Sigmoid colon (tissue), 7 donors: ENCODE results near the gene ZNF467. TPM values are rescaled to one million over a fixed set of nuclear protein-coding genes. Genes with fewer than 3 reads are reported as not detected.

Experiments
- DNase-seq: peaks from one replicate; pipeline ENCODE4 v3.0.0-alpha.2; 2019
- H3K27ac ChIP-seq, 4 donors: fragments of 200-600 bp; sonication (generic); one replicate each; pipeline ENCODE4 v1.5.1; 2016 to 2019; ENCODE audit warnings: mild to moderate bottlenecking in 1 of 4
- H3K27me3 ChIP-seq, 3 donors: fragments of 200-600 bp; sonication (generic); one replicate each; pipeline ENCODE4 v1.5.1; 2019; ENCODE audit warnings: mild to moderate bottlenecking in 1 of 3
- H3K36me3 ChIP-seq, 4 donors: fragments of 200-600 bp; sonication (generic); one replicate each; pipeline ENCODE4 v1.5.1; 2016 to 2019
- H3K4me1 ChIP-seq, 4 donors: fragments of 200-600 bp; sonication (generic); one replicate each; pipeline ENCODE4 v1.5.1; 2017 to 2019
- H3K4me3 ChIP-seq, 4 donors: fragments of 200-600 bp; sonication (generic); one replicate each; pipeline ENCODE4 v1.5.1; 2017 to 2019; ENCODE audit warnings: mild to moderate bottlenecking in 2 of 4, moderate library complexity in 1 of 4
- H3K9me3 ChIP-seq, 4 donors: fragments of 200-600 bp in 3 of 4; sonication (generic) in 3 of 4; one replicate each; pipeline versions ENCODE4 v1.5.1 to v1.6.1; 2013 to 2019
- EP300 ChIP-seq, 4 donors: sonication (generic); formaldehyde crosslinking; IDR thresholded peaks; one replicate each; pipeline ENCODE4 v1.6.1; 2017; ENCODE audit warnings: antibody characterized with exemption in 4 of 4
- POLR2A ChIP-seq, 2 donors: fragments of 450-650 bp; IDR thresholded peaks; one replicate each; pipeline ENCODE4 v1.6.1; 2016; ENCODE audit warnings: antibody characterized with exemption in 2 of 2, mild to moderate bottlenecking in 2 of 2, moderate library complexity in 2 of 2
- POLR2AphosphoS5 ChIP-seq, 4 donors: sonication (generic); formaldehyde crosslinking; IDR thresholded peaks; one replicate each; pipeline ENCODE4 v1.6.1; 2017; ENCODE audit warnings: antibody characterized with exemption in 4 of 4
- WGBS, 2 donors: extraction: QIAGEN DNeasy Blood & Tissue Kit; methylation state at CpG; one replicate each; pipeline ENCODE4 v1.1.7; 2013; 5-methylcytosine and 5-hydroxymethylcytosine counted together
- intact Hi-C: fragments of 100-400 bp; cut with DNase I; formaldehyde crosslinking; loops from one replicate; pipeline ENCODE4 v1.15.1; 2023
- polyA plus RNA-seq, 3 donors: library from polyadenylated mRNA; stranded (reverse); fragments of 200-250 nt; gene quantifications; one replicate each; pipeline ENCODE4 v1.2.3, GENCODE V29; 2013
- total RNA-seq, 4 donors: library from RNA; depleted of rRNA; stranded (reverse); fragments of >200 nt; gene quantifications; one replicate each; pipeline ENCODE4 v1.1.0, GENCODE V29; 2016
- TF ChIP-seq, protein P1 (sequence below), 4 experiments: fragments of 450-650 bp in 3 of 4; fragments of 200-600 bp in 1 of 4; IDR thresholded peaks; one replicate each; pipeline ENCODE4 v1.5.1; 2016 to 2019; ENCODE audit warnings: antibody characterized with exemption in 4 of 4, mild to moderate bottlenecking in 3 of 4, moderate library complexity in 2 of 4
- donor health status: healthy with polysubstance abuse.
- donor health status: Bipolar disorder and iron deficiency.
- donor health status: healthy.

The ZNF467 gene
- total and polyA plus RNA-seq, 7 donors, result 3.0 to 15.7 (median 7.1) TPM

DNA sequence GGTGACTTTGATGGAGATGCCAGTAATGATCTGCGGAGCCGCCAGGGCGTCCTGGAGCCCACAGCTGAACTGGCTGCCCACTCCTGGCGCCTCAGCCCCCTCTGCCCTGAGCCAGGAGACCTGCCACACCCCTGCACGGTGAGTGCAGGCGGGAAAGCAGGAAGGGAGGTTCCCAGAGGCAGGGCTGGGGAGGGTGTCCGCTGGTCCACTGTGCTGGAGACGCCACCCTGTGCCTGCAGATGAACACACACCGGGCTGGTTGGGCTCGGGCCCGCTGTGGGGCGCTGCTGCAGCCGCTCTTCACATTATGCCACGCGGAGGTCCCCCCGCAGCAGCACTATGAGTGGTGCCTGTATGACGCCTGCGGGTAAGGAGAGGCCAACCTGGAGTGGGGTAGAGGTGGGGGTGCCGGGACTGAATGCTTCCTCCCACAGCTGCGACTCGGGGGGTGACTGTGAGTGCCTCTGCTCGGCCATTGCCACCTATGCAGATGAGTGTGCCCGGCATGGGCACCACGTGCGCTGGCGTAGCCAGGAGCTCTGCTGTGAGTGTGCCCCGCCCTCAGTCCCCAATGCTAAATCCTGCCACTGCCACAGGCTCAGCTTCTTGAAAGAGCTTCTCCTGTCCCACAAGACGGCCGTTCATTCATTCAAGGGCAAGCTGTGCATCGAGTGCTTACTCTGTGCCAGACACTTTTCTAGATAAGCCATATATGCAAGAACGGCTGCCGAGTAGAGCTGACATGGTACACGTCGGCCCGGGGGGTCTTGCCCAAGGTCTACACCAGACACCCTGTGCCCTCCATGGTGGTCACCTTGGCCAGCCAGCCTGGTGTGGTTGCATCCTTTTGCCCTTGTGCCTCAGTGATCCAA is 14.3 kb upstream of the ZNF467 start:
- Histone ChIP-seq H3K27ac (no peak overlapping the region), H3K9me3 (no peaks in the 10 kb centered on the region), H3K4me3 (no peak overlapping the region), H3K4me1 (peaks cover 0 to 10% (median 4%) of the 10 kb centered on the region in 4 donors), H3K36me3 (no peaks in the 10 kb centered on the region), H3K27me3 (peaks cover 13 to 47% (median 23%) of the 10 kb centered on the region in 3 donors)
- no peak for TF ChIP-seq POLR2A (IDR thresholded peaks at IDR 0.05)
- TF ChIP-seq POLR2AphosphoS5 (IDR thresholded peaks at IDR 0.05), result no peak
- TF ChIP-seq, protein P1, sequence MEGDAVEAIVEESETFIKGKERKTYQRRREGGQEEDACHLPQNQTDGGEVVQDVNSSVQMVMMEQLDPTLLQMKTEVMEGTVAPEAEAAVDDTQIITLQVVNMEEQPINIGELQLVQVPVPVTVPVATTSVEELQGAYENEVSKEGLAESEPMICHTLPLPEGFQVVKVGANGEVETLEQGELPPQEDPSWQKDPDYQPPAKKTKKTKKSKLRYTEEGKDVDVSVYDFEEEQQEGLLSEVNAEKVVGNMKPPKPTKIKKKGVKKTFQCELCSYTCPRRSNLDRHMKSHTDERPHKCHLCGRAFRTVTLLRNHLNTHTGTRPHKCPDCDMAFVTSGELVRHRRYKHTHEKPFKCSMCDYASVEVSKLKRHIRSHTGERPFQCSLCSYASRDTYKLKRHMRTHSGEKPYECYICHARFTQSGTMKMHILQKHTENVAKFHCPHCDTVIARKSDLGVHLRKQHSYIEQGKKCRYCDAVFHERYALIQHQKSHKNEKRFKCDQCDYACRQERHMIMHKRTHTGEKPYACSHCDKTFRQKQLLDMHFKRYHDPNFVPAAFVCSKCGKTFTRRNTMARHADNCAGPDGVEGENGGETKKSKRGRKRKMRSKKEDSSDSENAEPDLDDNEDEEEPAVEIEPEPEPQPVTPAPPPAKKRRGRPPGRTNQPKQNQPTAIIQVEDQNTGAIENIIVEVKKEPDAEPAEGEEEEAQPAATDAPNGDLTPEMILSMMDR (IDR thresholded peaks at IDR 0.05), result no peak
- no peak for TF ChIP-seq EP300 (IDR thresholded peaks at IDR 0.05)
- WGBS, 2 donors, result 40 to 54% methylated on average over 35 of the region's 35 CpGs
- no peak for DNase-seq
- intact Hi-C loops, result no loop called here

DNA sequence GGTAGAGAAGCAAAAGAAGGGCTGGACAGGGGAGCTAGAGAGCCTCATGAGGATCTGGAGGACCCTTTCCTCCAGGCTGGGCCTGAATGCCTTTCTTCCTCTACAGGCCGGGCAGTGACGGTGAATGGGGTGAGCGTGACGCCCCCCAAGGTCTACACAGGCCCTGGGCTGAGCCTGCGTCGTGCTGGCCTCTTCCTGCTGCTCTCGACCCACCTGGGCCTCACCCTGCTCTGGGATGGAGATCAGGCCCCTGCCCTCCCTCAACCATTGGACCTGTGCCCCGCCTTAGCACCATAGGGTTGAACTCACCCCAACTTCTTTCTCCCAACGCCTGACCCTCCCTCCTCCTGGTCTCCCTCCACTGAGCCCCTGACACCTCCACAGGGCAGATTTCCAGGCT is 12.6 kb upstream of the ZNF467 start:
- TF ChIP-seq, protein P1 (IDR thresholded peaks at IDR 0.05), result no peak
- no peak for TF ChIP-seq EP300 (IDR thresholded peaks at IDR 0.05)
- TF ChIP-seq POLR2A (IDR thresholded peaks at IDR 0.05), result no peak
- no peak for TF ChIP-seq POLR2AphosphoS5 (IDR thresholded peaks at IDR 0.05)
- Histone ChIP-seq H3K4me1 (peaks cover 0 to 10% (median 4%) of the 10 kb centered on the region in 4 donors), H3K27ac (no peak overlapping the region), H3K9me3 (no peaks in the 10 kb centered on the region), H3K27me3 (peaks cover 10 to 38% (median 19%) of the 10 kb centered on the region in 3 donors), H3K4me3 (no peak overlapping the region), H3K36me3 (no peaks in the 10 kb centered on the region)
- 82 to 87% methylated on average over 9 of the region's 9 CpGs for WGBS, 2 donors
- DNase-seq, result no peak
- intact Hi-C loops, result no loop called here

DNA sequence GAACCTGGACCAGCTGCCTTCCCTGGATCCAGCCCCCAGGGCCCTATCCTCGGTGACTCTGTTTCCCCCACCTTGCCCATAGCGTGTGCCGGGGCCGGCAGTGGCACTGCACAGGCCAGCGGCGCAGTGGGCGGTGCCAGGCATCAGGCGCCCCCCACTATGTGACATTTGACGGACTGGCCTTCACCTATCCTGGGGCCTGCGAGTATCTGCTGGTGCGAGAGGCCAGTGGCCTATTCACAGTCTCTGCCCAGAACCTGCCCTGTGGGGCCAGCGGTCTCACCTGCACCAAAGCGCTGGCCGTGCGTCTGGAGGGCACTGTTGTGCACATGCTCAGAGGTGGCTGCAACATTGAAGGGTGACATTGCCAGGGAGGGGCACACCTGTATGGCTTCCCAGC is 12.0 kb upstream of the ZNF467 start:
- intact Hi-C loops, result no loop called here
- Histone ChIP-seq H3K9me3 (no peaks in the 10 kb centered on the region), H3K4me3 (no peak overlapping the region), H3K27ac (no peak overlapping the region), H3K4me1 (peaks cover 0 to 9% (median 4%) of the 10 kb centered on the region in 4 donors), H3K36me3 (no peaks in the 10 kb centered on the region), H3K27me3 (peaks cover 7 to 32% (median 13%) of the 10 kb centered on the region in 3 donors)
- no peak for DNase-seq
- 89 to 92% methylated on average over 15 of the region's 15 CpGs for WGBS, 2 donors
- TF ChIP-seq, protein P1 (IDR thresholded peaks at IDR 0.05), result no peak
- TF ChIP-seq POLR2A (IDR thresholded peaks at IDR 0.05) (no peak), POLR2AphosphoS5 (IDR thresholded peaks at IDR 0.05) (no peak)

DNA sequence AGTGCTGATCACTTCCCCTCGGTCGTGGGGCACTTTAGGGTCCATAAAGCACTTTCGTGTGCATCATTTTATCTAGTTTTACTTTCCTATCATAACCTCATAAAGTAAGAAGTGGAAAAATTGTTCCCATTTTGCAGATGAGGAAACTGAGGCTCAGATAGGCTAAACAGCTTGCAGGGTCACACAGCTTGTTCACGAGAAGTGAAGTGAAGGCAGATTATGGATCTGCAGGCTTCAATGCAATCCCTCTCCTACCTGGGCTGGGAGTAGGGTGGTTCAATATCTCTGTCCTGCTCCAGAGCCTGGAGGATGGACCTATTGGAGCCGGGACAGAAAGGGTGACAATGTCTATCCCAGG is 10.8 kb upstream of the ZNF467 start:
- TF ChIP-seq, protein P1 (IDR thresholded peaks at IDR 0.05), result no peak
- TF ChIP-seq POLR2AphosphoS5 (IDR thresholded peaks at IDR 0.05) (no peak), EP300 (IDR thresholded peaks at IDR 0.05) (no peak), POLR2A (IDR thresholded peaks at IDR 0.05) (no peak)
- no peaks in the 10 kb centered on the region for H3K4me1 ChIP-seq
- H3K27me3 ChIP-seq, result peaks cover 0 to 20% (median under 1%) of the 10 kb centered on the region in 3 donors
- no peak for DNase-seq
- no peaks in the 10 kb centered on the region for H3K36me3 ChIP-seq
- no peaks in the 10 kb centered on the region for H3K9me3 ChIP-seq
- no peak overlapping the region for H3K27ac ChIP-seq
- intact Hi-C loops, result no loop called here
- H3K4me3 ChIP-seq, result no peak overlapping the region
- WGBS, 2 donors, result 51 to 79% methylated on average over 5 of the region's 5 CpGs
